Measurements from ENCODE around the gene ZP2. TPM values are rescaled to one million over a fixed set of nuclear protein-coding genes. Genes with fewer than 3 reads are reported as not detected.

Gene ZP2
- total and polyA plus RNA-seq, 9 of the 15 experiments (the other 6 are each of a cell fraction or from before 2014, with no cell fraction given) = not detected

GRCh38 chr16:21239646-21240045 lies 28.3 kb upstream of the ZP2 start:
- Histone ChIP-seq H4K20me1 (replicated peaks; ENCODE audit: control insufficient read depth, insufficient read depth, low read length) (no peaks in the 10 kb centered on the region), H3K9me3 (replicated peaks; ENCODE audit: control insufficient read depth, insufficient read depth, low read depth, low read length) (no peaks in the 10 kb centered on the region), H3K27ac (ENCODE audit: extremely low read depth, low read depth, low read length) (no peak overlapping the region; the same call in 2 of the 3 replicates), H2AFZ (ENCODE audit: low read depth, low read length) (0 out of 2 replicates have a peak overlapping the region, but pooled peaks have one; percentile 15), H3K4me3 (no peak overlapping the region), H3K36me3 (ENCODE audit: control insufficient read depth, insufficient read depth, low read length) (no peaks in the 10 kb centered on the region), H3K9ac (ENCODE audit: insufficient read depth in 1 of 2, low read depth in 2 of 2, low read length in 2 of 2) (no peak overlapping the region), H3K9me1 (ENCODE audit: control insufficient read depth, insufficient read depth, low read length) (no peaks in the 10 kb centered on the region), H3K4me2 (ENCODE audit: insufficient read depth, low read length) (peak overlapping the region; percentile 63; the same call in 1 of the 2 replicates), H3K4me1 (replicated peaks in 1 of 2; ENCODE audit: control insufficient read depth in 2 of 2, insufficient read depth in 2 of 2, low read length in 2 of 2) (peaks cover 9 to 14% of the 10 kb centered on the region in 2 experiments; a peak in 4 of 5 replicates), H3K27me3 (ENCODE audit: control insufficient read depth in 2 of 2, insufficient read depth in 2 of 2, low read length in 2 of 2) (no peaks in the 10 kb centered on the region; a peak in 1 of 5 replicates), H3K79me2 (ENCODE audit: control insufficient read depth, insufficient read depth, low read length) (no peaks in the 10 kb centered on the region)
- ATAC-seq = no peak; the same call in 2 of the 3 replicates
- peak in 1 of 4 experiments; percentile 47 for DNase-seq (ENCODE audit: extremely low read depth in 1 of 4, low spot score in 3 of 4)
- in situ Hi-C loops (cut with MboI) (no loop called here), intact Hi-C loops (cut with micrococcal nuclease) (no loop called here)
- ChIA-PET CTCF (ENCODE audit: low intra/inter-chr PET ratio) (no interaction called here), POLR2A (interaction anchor here (0.8 to 1.5 kb wide), 4 partner anchors 9 to 21 kb away, joined by 3 to 4 read pairs (median 3); no protein-coding TSS in a partner anchor)
- no TSS peak for BruUV-seq (replicated peaks)
- 3% methylated on average over 4 of the region's 4 CpGs for WGBS (ENCODE audit: insufficient coverage, low coverage, missing lambda C conversion rate)
- no peak for FAIRE-seq
- TF ChIP-seq, protein P1, sequence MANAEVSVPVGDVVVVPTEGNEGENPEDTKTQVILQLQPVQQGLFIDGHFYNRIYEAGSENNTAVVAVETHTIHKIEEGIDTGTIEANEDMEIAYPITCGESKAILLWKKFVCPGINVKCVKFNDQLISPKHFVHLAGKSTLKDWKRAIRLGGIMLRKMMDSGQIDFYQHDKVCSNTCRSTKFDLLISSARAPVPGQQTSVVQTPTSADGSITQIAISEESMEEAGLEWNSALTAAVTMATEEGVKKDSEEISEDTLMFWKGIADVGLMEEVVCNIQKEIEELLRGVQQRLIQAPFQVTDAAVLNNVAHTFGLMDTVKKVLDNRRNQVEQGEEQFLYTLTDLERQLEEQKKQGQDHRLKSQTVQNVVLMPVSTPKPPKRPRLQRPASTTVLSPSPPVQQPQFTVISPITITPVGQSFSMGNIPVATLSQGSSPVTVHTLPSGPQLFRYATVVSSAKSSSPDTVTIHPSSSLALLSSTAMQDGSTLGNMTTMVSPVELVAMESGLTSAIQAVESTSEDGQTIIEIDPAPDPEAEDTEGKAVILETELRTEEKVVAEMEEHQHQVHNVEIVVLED (CRISPR knock-in tag; IDR thresholded peaks at IDR 0.05) = no peak
- 0 out of 2 replicates have a peak, but pooled peaks have one; percentile 11 for TF ChIP-seq MTA2 (IDR thresholded peaks at IDR 0.05; ENCODE audit: low read depth)
- TF ChIP-seq GABPB2 (CRISPR knock-in tag; conservative IDR thresholded peaks at IDR 0.05) = no peak
- no peak for TF ChIP-seq ZNF561 (CRISPR knock-in tag; conservative IDR thresholded peaks at IDR 0.05)
- no peak for TF ChIP-seq ZNF263 (CRISPR knock-in tag; IDR thresholded peaks at IDR 0.05; ENCODE audit: borderline replicate concordance)
- no peak for TF ChIP-seq ZNF57 (CRISPR knock-in tag; IDR thresholded peaks at IDR 0.05)
- TF ChIP-seq, protein P2, sequence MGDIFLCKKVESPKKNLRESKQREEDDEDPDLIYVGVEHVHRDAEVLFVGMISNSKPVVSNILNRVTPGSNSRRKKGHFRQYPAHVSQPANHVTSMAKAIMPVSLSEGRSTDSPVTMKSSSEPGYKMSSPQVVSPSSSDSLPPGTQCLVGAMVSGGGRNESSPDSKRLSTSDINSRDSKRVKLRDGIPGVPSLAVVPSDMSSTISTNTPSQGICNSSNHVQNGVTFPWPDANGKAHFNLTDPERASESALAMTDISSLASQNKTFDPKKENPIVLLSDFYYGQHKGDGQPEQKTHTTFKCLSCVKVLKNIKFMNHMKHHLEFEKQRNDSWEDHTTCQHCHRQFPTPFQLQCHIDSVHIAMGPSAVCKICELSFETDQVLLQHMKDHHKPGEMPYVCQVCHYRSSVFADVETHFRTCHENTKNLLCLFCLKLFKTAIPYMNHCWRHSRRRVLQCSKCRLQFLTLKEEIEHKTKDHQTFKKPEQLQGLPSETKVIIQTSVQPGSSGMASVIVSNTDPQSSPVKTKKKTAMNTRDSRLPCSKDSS (IDR thresholded peaks at IDR 0.05; ENCODE audit: low read depth, partially characterized antibody) = no peak
- TF ChIP-seq ZNF134 (CRISPR knock-in tag; conservative IDR thresholded peaks at IDR 0.05) = no peak
- no peak for TF ChIP-seq U2AF2 (optimal IDR thresholded peaks at IDR 0.05; ENCODE audit: low read depth, low read length)
- TF ChIP-seq, protein P3, sequence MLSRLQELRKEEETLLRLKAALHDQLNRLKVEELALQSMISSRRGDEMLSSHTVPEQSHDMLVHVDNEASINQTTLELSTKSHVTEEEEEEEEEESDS (CRISPR knock-in tag; IDR thresholded peaks at IDR 0.05) = no peak
- TF ChIP-seq NKRF (IDR thresholded peaks at IDR 0.05; ENCODE audit: borderline replicate concordance) = no peak
- TF ChIP-seq FOXA1 (IDR thresholded peaks at IDR 0.05; ENCODE audit: borderline replicate concordance) = no peak
- no peak for TF ChIP-seq SMARCE1 (IDR thresholded peaks at IDR 0.05)
- no peak for TF ChIP-seq PHTF2 (CRISPR knock-in tag; IDR thresholded peaks at IDR 0.05)
- TF ChIP-seq ZNF316 (IDR thresholded peaks at IDR 0.05) = no peak
- TF ChIP-seq NCOA2 (IDR thresholded peaks at IDR 0.05; ENCODE audit: partially characterized antibody in 2 of 2) = no peak
- TF ChIP-seq FOXJ2 (tag; IDR thresholded peaks at IDR 0.05) = 0 out of 2 replicates have a peak, but pooled peaks have one; percentile 31
- 0 out of 2 replicates have a peak, but pooled peaks have one; percentile 14 for TF ChIP-seq SOX6 (IDR thresholded peaks at IDR 0.05)
- peak; percentile 49; the same call in 1 of the 2 replicates for TF ChIP-seq SMARCA4 (IDR thresholded peaks at IDR 0.05)
- no peak for TF ChIP-seq ZNF24 (IDR thresholded peaks at IDR 0.05)
